ENCODE measurements around the gene SRGAP2C. TPM values are rescaled to one million over a fixed set of nuclear protein-coding genes. Genes with fewer than 3 reads are reported as not detected.
"Not testable (repeated sequence)": the region's sequence is repeated elsewhere in the genome, so short reads cannot be mapped to it uniquely, and the experiment has no call there.

The SRGAP2C gene
- total and polyA plus RNA-seq, 2 donors (not counting 3 experiments of a cell fraction or from before 2014, with no cell fraction given), result 5.6 to 56.4 TPM

DNA sequence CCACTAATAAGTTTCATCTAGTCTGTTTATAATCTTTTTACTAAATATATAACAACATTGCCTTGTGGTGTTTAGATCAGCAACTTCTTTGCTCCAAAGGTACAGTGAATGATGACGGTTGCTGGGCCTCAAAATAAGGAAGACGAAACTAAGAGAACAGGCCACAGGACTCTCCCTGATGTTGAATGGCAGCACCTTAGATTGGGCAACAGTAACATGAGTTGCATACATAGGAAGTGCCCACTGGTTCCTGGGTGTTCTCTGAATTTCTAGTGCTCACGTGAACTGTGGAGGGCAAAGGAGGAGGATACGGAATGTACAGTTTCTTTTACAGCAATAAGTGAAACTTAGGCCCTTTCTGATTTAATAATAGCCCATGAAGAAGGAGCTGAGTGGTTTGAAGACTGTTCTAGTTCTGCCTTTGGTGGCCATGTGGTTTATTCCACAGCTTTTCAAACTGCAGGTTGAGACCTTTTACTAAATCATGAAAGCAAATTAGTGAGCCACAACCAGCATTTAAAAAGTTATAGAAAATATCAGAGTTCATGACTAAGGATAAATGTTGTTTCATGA is 86.5 kb downstream of the SRGAP2C start:
- not testable (repeated sequence) for BruUV-seq (replicated peaks); FAIRE-seq

DNA sequence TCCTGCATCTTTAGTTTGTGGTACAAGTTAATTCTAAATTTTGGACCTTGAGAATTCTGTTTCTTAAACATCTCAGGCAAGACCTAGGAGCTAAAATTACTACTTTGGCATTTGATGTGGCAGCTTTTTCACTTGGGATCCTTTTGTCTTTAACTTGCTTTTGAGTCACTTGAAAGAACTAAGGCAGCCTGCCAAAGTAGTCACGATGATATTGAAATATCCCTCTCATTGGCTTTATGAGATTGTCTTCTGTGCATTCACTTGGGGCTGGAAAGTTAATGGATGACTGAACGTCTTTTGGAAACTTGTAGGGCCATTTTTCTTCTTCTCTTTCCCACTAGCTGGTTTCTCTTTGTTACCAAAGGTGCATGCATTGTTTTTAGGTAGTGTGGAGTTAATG is 90.7 kb downstream of the SRGAP2C start:
- FAIRE-seq; DNase-seq (ENCODE audit: low read depth, low spot score); H3K27ac ChIP-seq (ENCODE audit: insufficient read depth, low read depth, low read length); H3K4me2 ChIP-seq (ENCODE audit: insufficient read depth, low read length); H3K9me1 ChIP-seq (replicated peaks; ENCODE audit: control insufficient read depth, extremely low read depth, insufficient read depth, low read length); intact Hi-C loops (cut with micrococcal nuclease); H3K9ac ChIP-seq (replicated peaks; ENCODE audit: extremely low read depth, insufficient read depth, low read length); H3K36me3 ChIP-seq (ENCODE audit: control insufficient read depth in 2 of 2, extremely low read depth in 1 of 2, insufficient read depth in 2 of 2, low read length in 2 of 2); H3K79me2 ChIP-seq (ENCODE audit: control insufficient read depth, insufficient read depth, low read length); H2AFZ ChIP-seq (ENCODE audit: low read depth, low read length); H3K4me3 ChIP-seq (replicated peaks in 1 of 3; ENCODE audit: insufficient read depth in 1 of 3, low read depth in 1 of 3, low read length in 3 of 3); dilution Hi-C loops (cut with MboI; ENCODE audit: extremely low pct_ligation_motif_present, low sequenced_read_pairs); POLR2A ChIA-PET; CTCF ChIA-PET; H3K27me3 ChIP-seq (ENCODE audit: control insufficient read depth in 2 of 2, insufficient read depth in 2 of 2, low read length in 2 of 2); H3K9me3 ChIP-seq (replicated peaks; ENCODE audit: control insufficient read depth, insufficient read depth, low read length); BruUV-seq (replicated peaks); H3K4me1 ChIP-seq (ENCODE audit: control insufficient read depth, extremely low read depth, insufficient read depth, low read length); H4K20me1 ChIP-seq (replicated peaks; ENCODE audit: control insufficient read depth, extremely low read depth, insufficient read depth, low read length): not testable (repeated sequence)

More for the DNA sequence above, 86.5 kb downstream of the SRGAP2C start:
- POLR2A ChIA-PET; dilution Hi-C loops (cut with MboI; ENCODE audit: extremely low pct_ligation_motif_present, low sequenced_read_pairs); H3K9me1 ChIP-seq (replicated peaks; ENCODE audit: control insufficient read depth, extremely low read depth, insufficient read depth, low read length); H3K9me3 ChIP-seq (replicated peaks; ENCODE audit: control insufficient read depth, insufficient read depth, low read length); H3K4me2 ChIP-seq (ENCODE audit: insufficient read depth, low read length); H3K27ac ChIP-seq (ENCODE audit: insufficient read depth, low read depth, low read length); intact Hi-C loops (cut with micrococcal nuclease); H3K36me3 ChIP-seq (ENCODE audit: control insufficient read depth in 2 of 2, extremely low read depth in 1 of 2, insufficient read depth in 2 of 2, low read length in 2 of 2); H2AFZ ChIP-seq (ENCODE audit: low read depth, low read length); H4K20me1 ChIP-seq (replicated peaks; ENCODE audit: control insufficient read depth, extremely low read depth, insufficient read depth, low read length); CTCF ChIA-PET; DNase-seq (ENCODE audit: low read depth, low spot score); H3K4me1 ChIP-seq (ENCODE audit: control insufficient read depth, extremely low read depth, insufficient read depth, low read length); H3K4me3 ChIP-seq (replicated peaks in 1 of 3; ENCODE audit: insufficient read depth in 1 of 3, low read depth in 1 of 3, low read length in 3 of 3); H3K9ac ChIP-seq (replicated peaks; ENCODE audit: extremely low read depth, insufficient read depth, low read length); H3K79me2 ChIP-seq (ENCODE audit: control insufficient read depth, insufficient read depth, low read length); H3K27me3 ChIP-seq (ENCODE audit: control insufficient read depth in 2 of 2, insufficient read depth in 2 of 2, low read length in 2 of 2): not testable (repeated sequence)

GRCh38 chr1:121278202-121278601 is 93.4 kb downstream of the SRGAP2C start:
- H3K36me3 ChIP-seq (ENCODE audit: control insufficient read depth in 2 of 2, extremely low read depth in 1 of 2, insufficient read depth in 2 of 2, low read length in 2 of 2); H3K79me2 ChIP-seq (ENCODE audit: control insufficient read depth, insufficient read depth, low read length); POLR2A ChIA-PET; H3K9ac ChIP-seq (replicated peaks; ENCODE audit: extremely low read depth, insufficient read depth, low read length); CTCF ChIA-PET; H3K27ac ChIP-seq (ENCODE audit: insufficient read depth, low read depth, low read length); DNase-seq (ENCODE audit: low read depth, low spot score); dilution Hi-C loops (cut with MboI; ENCODE audit: extremely low pct_ligation_motif_present, low sequenced_read_pairs); H3K4me1 ChIP-seq (ENCODE audit: control insufficient read depth, extremely low read depth, insufficient read depth, low read length); BruUV-seq (replicated peaks); H4K20me1 ChIP-seq (replicated peaks; ENCODE audit: control insufficient read depth, extremely low read depth, insufficient read depth, low read length); H3K4me3 ChIP-seq (replicated peaks in 1 of 3; ENCODE audit: insufficient read depth in 1 of 3, low read depth in 1 of 3, low read length in 3 of 3); H3K9me1 ChIP-seq (replicated peaks; ENCODE audit: control insufficient read depth, extremely low read depth, insufficient read depth, low read length); H3K4me2 ChIP-seq (ENCODE audit: insufficient read depth, low read length); intact Hi-C loops (cut with micrococcal nuclease); H3K27me3 ChIP-seq (ENCODE audit: control insufficient read depth in 2 of 2, insufficient read depth in 2 of 2, low read length in 2 of 2); FAIRE-seq; H3K9me3 ChIP-seq (replicated peaks; ENCODE audit: control insufficient read depth, insufficient read depth, low read length); H2AFZ ChIP-seq (ENCODE audit: low read depth, low read length): not testable (repeated sequence)

- H3K4me1 ChIP-seq (ENCODE audit: control insufficient read depth, extremely low read depth, insufficient read depth, low read length); H3K27me3 ChIP-seq (ENCODE audit: control insufficient read depth in 2 of 2, insufficient read depth in 2 of 2, low read length in 2 of 2); dilution Hi-C loops (cut with MboI; ENCODE audit: extremely low pct_ligation_motif_present, low sequenced_read_pairs); H4K20me1 ChIP-seq (replicated peaks; ENCODE audit: control insufficient read depth, extremely low read depth, insufficient read depth, low read length); BruUV-seq (replicated peaks); H3K9me1 ChIP-seq (replicated peaks; ENCODE audit: control insufficient read depth, extremely low read depth, insufficient read depth, low read length); H3K9me3 ChIP-seq (replicated peaks; ENCODE audit: control insufficient read depth, insufficient read depth, low read length); H3K36me3 ChIP-seq (ENCODE audit: control insufficient read depth in 2 of 2, extremely low read depth in 1 of 2, insufficient read depth in 2 of 2, low read length in 2 of 2); H3K79me2 ChIP-seq (ENCODE audit: control insufficient read depth, insufficient read depth, low read length); H3K27ac ChIP-seq (ENCODE audit: insufficient read depth, low read depth, low read length); H3K4me2 ChIP-seq (ENCODE audit: insufficient read depth, low read length); H3K9ac ChIP-seq (replicated peaks; ENCODE audit: extremely low read depth, insufficient read depth, low read length); FAIRE-seq; CTCF ChIA-PET; POLR2A ChIA-PET; DNase-seq (ENCODE audit: low read depth, low spot score); H3K4me3 ChIP-seq (replicated peaks in 1 of 3; ENCODE audit: insufficient read depth in 1 of 3, low read depth in 1 of 3, low read length in 3 of 3); intact Hi-C loops (cut with micrococcal nuclease); H2AFZ ChIP-seq (ENCODE audit: low read depth, low read length): not testable (repeated sequence)
Measured at GRCh38 chr1:121278777-121279547, 94.2 kb downstream of the SRGAP2C start.
